ENCODE data around the gene DSCAML1. TPM values are rescaled to one million over a fixed set of nuclear protein-coding genes. Genes with fewer than 3 reads are reported as not detected.
"Not testable (repeated sequence)": the region's sequence is repeated elsewhere in the genome, so short reads cannot be mapped to it uniquely, and the experiment has no call there.

Gene DSCAML1
- total and polyA plus RNA-seq, 2 experiments from 2014 or later: not detected

DNA sequence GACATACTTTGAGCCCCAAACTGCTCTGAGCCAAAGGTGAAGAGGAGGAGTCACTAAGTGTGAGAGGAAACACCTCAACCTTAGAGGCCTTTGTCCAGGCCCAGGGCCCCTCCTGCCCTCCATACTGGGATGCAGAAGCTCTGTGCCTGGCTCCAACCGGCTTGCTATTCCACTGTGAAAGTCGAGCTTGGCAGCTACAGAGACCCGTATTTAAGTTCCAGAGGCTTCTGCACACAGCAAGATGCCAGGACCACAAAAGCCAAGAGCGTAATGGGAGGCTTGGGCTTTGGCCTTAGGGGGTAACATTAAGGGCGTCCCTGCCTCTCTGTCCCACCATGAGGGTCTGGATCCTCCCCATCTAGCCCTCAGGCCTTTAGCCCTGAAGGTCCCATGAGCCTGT, 31.9 kb downstream of the DSCAML1 start:
- TF ChIP-seq EZH2 (IDR thresholded peaks at IDR 0.05; ENCODE audit: insufficient read depth, poor library complexity, severe bottlenecking) (no peak), EZH2phosphoT487 (IDR thresholded peaks at IDR 0.05; ENCODE audit: insufficient read depth, low read depth) (no peak)
- no peak overlapping the region for H3K9ac ChIP-seq
- no peak overlapping the region for H2AFZ ChIP-seq
- no peaks in the 10 kb centered on the region for H3F3A ChIP-seq (ENCODE audit: insufficient read depth)
- H3K4me3 ChIP-seq: no peak overlapping the region
- H3K36me3 ChIP-seq (ENCODE audit: low read depth): no peaks in the 10 kb centered on the region
- H3K27ac ChIP-seq: no peak overlapping the region
- H3K79me2 ChIP-seq (ENCODE audit: insufficient read depth): no peaks in the 10 kb centered on the region
- no peaks in the 10 kb centered on the region for H4K20me1 ChIP-seq (ENCODE audit: insufficient read depth)
- H3K9me3 ChIP-seq (ENCODE audit: low read depth): no peaks in the 10 kb centered on the region
- H3K9me2 ChIP-seq (ENCODE audit: insufficient read depth): no peaks in the 10 kb centered on the region
- in situ Hi-C loops (cut with MboI): no loop called here
- no peaks in the 10 kb centered on the region for H3K4me1 ChIP-seq (ENCODE audit: insufficient read depth)
- H3K27me3 ChIP-seq (replicated peaks; ENCODE audit: insufficient read depth): 0 out of 2 replicates have a peak, but pooled peaks cover 11% of the 10 kb centered on the region
- WGBS, 2 experiments (ENCODE audit: low coverage in 1 of 2, low lambda C conversion rate in 2 of 2, missing lambda C conversion rate in 2 of 2): 13% methylated on average over 5 of the region's 5 CpGs
- DNase-seq: no peak
- no peak overlapping the region for H3K4me2 ChIP-seq (ENCODE audit: unreplicated experiment)

DNA sequence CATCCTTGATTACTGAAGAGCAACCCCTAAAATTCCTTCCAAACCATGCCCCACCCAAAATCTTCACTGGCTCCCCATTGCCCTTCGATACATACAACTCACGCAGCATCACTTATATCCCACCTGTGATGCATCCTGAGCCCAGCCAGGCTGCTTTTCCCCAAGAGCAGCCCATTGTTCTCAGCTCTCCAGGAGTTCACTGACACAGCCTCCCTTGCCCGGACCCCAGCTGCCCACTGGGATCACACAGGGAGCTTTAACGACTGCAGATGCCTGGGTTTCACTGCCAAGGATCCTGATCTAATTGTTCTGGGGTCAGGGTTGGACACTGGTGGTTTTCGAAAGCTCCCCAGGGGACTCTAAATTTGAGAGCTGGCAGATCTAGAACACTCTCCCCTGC, 33.6 kb downstream of the DSCAML1 start:
- H2AFZ ChIP-seq; in situ Hi-C loops (cut with MboI); H3K4me1 ChIP-seq (ENCODE audit: insufficient read depth); H3K9me3 ChIP-seq (ENCODE audit: low read depth); H3K9ac ChIP-seq; H3K27ac ChIP-seq; H3K9me2 ChIP-seq (ENCODE audit: insufficient read depth); DNase-seq; H3K4me2 ChIP-seq (ENCODE audit: unreplicated experiment); H3K4me3 ChIP-seq; H3F3A ChIP-seq (ENCODE audit: insufficient read depth); H4K20me1 ChIP-seq (ENCODE audit: insufficient read depth); H3K79me2 ChIP-seq (ENCODE audit: insufficient read depth); H3K36me3 ChIP-seq (ENCODE audit: low read depth): not testable (repeated sequence)
- 0 out of 2 replicates have a peak, but pooled peaks cover 11% of the 10 kb centered on the region for H3K27me3 ChIP-seq (replicated peaks; ENCODE audit: insufficient read depth)
- WGBS, 2 experiments (ENCODE audit: low coverage in 1 of 2, low lambda C conversion rate in 2 of 2, missing lambda C conversion rate in 2 of 2): 48 to 50% methylated on average over 5 of the region's 5 CpGs

DNA sequence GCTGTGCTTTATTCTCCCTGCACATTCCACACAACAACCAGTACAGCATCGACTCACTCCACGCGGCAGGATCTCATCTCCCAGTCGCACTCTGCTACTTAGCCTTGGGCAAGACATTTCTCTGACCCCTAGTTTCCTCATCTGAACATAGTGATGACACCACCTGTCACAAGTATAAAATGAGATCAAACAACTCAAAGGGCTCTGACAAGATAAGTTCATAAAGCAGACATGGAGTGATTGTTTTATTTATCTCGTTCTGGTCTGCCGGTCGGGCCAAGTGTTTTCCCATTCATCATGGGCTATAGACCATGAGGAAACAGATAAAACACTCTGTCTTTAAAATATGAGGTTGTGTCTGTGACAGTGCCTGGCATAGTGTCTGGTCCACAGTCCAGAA, 35.0 kb downstream of the DSCAML1 start:
- no peaks in the 10 kb centered on the region for H3K79me2 ChIP-seq (ENCODE audit: insufficient read depth)
- no peak for TF ChIP-seq EZH2phosphoT487 (IDR thresholded peaks at IDR 0.05; ENCODE audit: insufficient read depth, low read depth)
- no peak for TF ChIP-seq EZH2 (IDR thresholded peaks at IDR 0.05; ENCODE audit: insufficient read depth, poor library complexity, severe bottlenecking)
- no peaks in the 10 kb centered on the region for H3K4me1 ChIP-seq (ENCODE audit: insufficient read depth)
- 0 out of 2 replicates have a peak, but pooled peaks cover 10% of the 10 kb centered on the region for H3K27me3 ChIP-seq (replicated peaks; ENCODE audit: insufficient read depth)
- H3K9ac ChIP-seq: no peak overlapping the region
- WGBS, 2 experiments (ENCODE audit: low coverage in 1 of 2, low lambda C conversion rate in 2 of 2, missing lambda C conversion rate in 2 of 2): 51 to 53% methylated on average over 7 of the region's 7 CpGs
- no peaks in the 10 kb centered on the region for H3K36me3 ChIP-seq (ENCODE audit: low read depth)
- H3K4me2 ChIP-seq (ENCODE audit: unreplicated experiment): no peak overlapping the region
- no peaks in the 10 kb centered on the region for H3F3A ChIP-seq (ENCODE audit: insufficient read depth)
- in situ Hi-C loops (cut with MboI): no loop called here
- H2AFZ ChIP-seq: no peak overlapping the region
- H3K4me3 ChIP-seq: no peak overlapping the region
- no peak for DNase-seq
- H3K9me2 ChIP-seq (ENCODE audit: insufficient read depth): no peaks in the 10 kb centered on the region
- no peak overlapping the region for H3K27ac ChIP-seq
- H3K9me3 ChIP-seq (ENCODE audit: low read depth): no peaks in the 10 kb centered on the region
- H4K20me1 ChIP-seq (ENCODE audit: insufficient read depth): no peaks in the 10 kb centered on the region

DNA sequence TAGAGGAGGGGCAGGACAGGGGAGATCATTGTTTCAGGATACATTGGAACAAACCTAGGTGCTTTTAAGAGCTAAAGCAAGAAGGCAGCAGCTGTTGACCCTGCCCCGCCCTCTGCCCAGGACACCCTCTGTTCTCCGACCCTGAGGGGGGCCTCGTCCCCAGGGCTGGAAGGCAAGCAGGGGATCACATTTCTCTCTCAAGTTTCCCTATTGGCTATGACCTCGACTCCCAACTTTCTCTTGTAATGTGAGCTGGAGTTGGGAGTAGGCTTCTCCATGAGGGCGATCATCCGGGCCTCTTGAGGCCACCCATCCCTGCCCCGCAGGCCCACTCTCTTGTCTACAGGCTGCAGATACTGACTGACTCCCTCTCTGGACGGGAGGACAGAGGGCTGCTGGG, 37.7 kb downstream of the DSCAML1 start:
- no peaks in the 10 kb centered on the region for H3K4me1 ChIP-seq (ENCODE audit: insufficient read depth)
- no peaks in the 10 kb centered on the region for H3K9me3 ChIP-seq (ENCODE audit: low read depth)
- no peak for DNase-seq
- WGBS, 2 experiments (ENCODE audit: low coverage in 1 of 2, low lambda C conversion rate in 2 of 2, missing lambda C conversion rate in 2 of 2): 32 to 37% methylated on average over 8 of the region's 8 CpGs
- in situ Hi-C loops (cut with MboI): no loop called here
- no peaks in the 10 kb centered on the region for H3K9me2 ChIP-seq (ENCODE audit: insufficient read depth)
- no peaks in the 10 kb centered on the region for H3K79me2 ChIP-seq (ENCODE audit: insufficient read depth)
- no peaks in the 10 kb centered on the region for H4K20me1 ChIP-seq (ENCODE audit: insufficient read depth)
- H2AFZ ChIP-seq: no peak overlapping the region
- 0 out of 2 replicates have a peak, but pooled peaks cover 9% of the 10 kb centered on the region for H3K27me3 ChIP-seq (replicated peaks; ENCODE audit: insufficient read depth)
- H3K36me3 ChIP-seq (ENCODE audit: low read depth): no peaks in the 10 kb centered on the region
- H3K27ac ChIP-seq: no peak overlapping the region
- TF ChIP-seq EZH2 (IDR thresholded peaks at IDR 0.05; ENCODE audit: insufficient read depth, poor library complexity, severe bottlenecking) (no peak), EZH2phosphoT487 (IDR thresholded peaks at IDR 0.05; ENCODE audit: insufficient read depth, low read depth) (no peak)
- no peak overlapping the region for H3K4me3 ChIP-seq
- no peaks in the 10 kb centered on the region for H3F3A ChIP-seq (ENCODE audit: insufficient read depth)
- no peak overlapping the region for H3K9ac ChIP-seq
- no peak overlapping the region for H3K4me2 ChIP-seq (ENCODE audit: unreplicated experiment)

DNA sequence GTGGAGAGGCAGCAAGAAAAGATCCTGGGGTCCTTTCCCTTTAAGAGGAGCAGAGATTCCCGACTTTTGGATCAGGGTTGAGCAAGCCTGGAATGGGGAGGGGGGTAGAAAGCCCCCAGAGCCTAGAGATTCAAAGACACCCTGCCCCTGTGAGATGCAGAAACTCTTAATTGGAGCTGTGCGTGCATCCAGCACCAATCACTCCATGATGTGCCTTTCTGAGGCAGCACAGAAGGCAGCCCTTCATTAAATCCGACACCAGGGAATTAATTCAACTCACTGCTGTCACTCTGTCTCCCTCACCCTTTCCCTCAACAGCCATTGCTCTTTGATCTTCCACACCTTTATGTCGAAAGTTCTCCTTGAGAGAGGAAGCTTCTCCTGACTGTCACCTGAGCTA, 43.0 kb downstream of the DSCAML1 start:
- Histone ChIP-seq H2AFZ (no peak overlapping the region), H4K20me1 (ENCODE audit: insufficient read depth) (no peaks in the 10 kb centered on the region), H3K36me3 (ENCODE audit: low read depth) (no peaks in the 10 kb centered on the region), H3K79me2 (ENCODE audit: insufficient read depth) (no peaks in the 10 kb centered on the region), H3K27ac (no peak overlapping the region), H3F3A (ENCODE audit: insufficient read depth) (no peaks in the 10 kb centered on the region), H3K4me3 (no peak overlapping the region), H3K9me2 (ENCODE audit: insufficient read depth) (no peaks in the 10 kb centered on the region), H3K9ac (no peak overlapping the region), H3K9me3 (ENCODE audit: low read depth) (no peaks in the 10 kb centered on the region), H3K27me3 (replicated peaks; ENCODE audit: insufficient read depth) (peaks cover 27% of the 10 kb centered on the region; the same call in 1 of the 2 replicates), H3K4me1 (ENCODE audit: insufficient read depth) (no peaks in the 10 kb centered on the region), H3K4me2 (ENCODE audit: unreplicated experiment) (no peak overlapping the region)
- TF ChIP-seq EZH2 (IDR thresholded peaks at IDR 0.05; ENCODE audit: insufficient read depth, poor library complexity, severe bottlenecking): no peak
- no peak for TF ChIP-seq EZH2phosphoT487 (IDR thresholded peaks at IDR 0.05; ENCODE audit: insufficient read depth, low read depth)
- in situ Hi-C loops (cut with MboI): no loop called here
- WGBS, 2 experiments (ENCODE audit: low coverage in 1 of 2, low lambda C conversion rate in 2 of 2, missing lambda C conversion rate in 2 of 2): 30 to 35% methylated on average over 4 of the region's 4 CpGs
- no peak for DNase-seq
